NT2/D1 (cell line): ENCODE data around the gene PRKG1.

ENCODE experiments used
- SUZ12 ChIP-seq: IDR thresholded peaks from 2 replicates; pipeline ENCODE4 v1.6.1; 2011; ENCODE audit not compliant: insufficient read length, insufficient read depth; ENCODE audit errors: extremely low read depth
- ZNF274 ChIP-seq: IDR thresholded peaks from 2 replicates; pipeline ENCODE4 v1.6.1; 2011; ENCODE audit warnings: mild to moderate bottlenecking, low read depth, low read length

GRCh38 chr10:51144161-51144781 lies 70.0 kb downstream of the PRKG1 start:
- TF ChIP-seq ZNF274: no peak
- no peak for TF ChIP-seq SUZ12
